H9 (cell line): ENCODE results near the gene PCBP2. TPM values are rescaled to one million over a fixed set of nuclear protein-coding genes. Genes with fewer than 3 reads are reported as not detected.
A peak's percentile ranks its signal among the peaks of the same experiment; 100 is the strongest.

Experiments
- DNase-seq: peaks from one replicate; pipeline ENCODE4 v3.0.0-alpha.2; 2017
- H2AFZ ChIP-seq: one replicate; pipeline ENCODE4 v1.6.1; 2013; ENCODE audit warnings: mild to moderate bottlenecking, low read length, control low read depth, moderate library complexity
- H2AK5ac ChIP-seq: 2 replicates; pipeline ENCODE4 v1.6.1; 2013; ENCODE audit warnings: low read length, control low read depth, mixed read lengths; ENCODE audit not compliant: insufficient read length
- H2BK120ac ChIP-seq: one replicate; pipeline ENCODE4 v1.6.1; 2013; ENCODE audit warnings: low read depth, mild to moderate bottlenecking, low read length, control low read depth, inconsistent platforms; ENCODE audit not compliant: poor library complexity, severe bottlenecking
- H2BK12ac ChIP-seq: 2 replicates; pipeline ENCODE4 v1.6.1; 2013; ENCODE audit warnings: low read length, control low read depth, mixed read lengths, low read depth; ENCODE audit not compliant: insufficient read length
- H2BK15ac ChIP-seq: 2 replicates; pipeline ENCODE4 v1.6.1; 2013; ENCODE audit warnings: low read depth, low read length, control low read depth
- H2BK20ac ChIP-seq: one replicate; pipeline ENCODE4 v1.6.1; 2013; ENCODE audit warnings: low read depth, mild to moderate bottlenecking, low read length, control low read depth, inconsistent platforms; ENCODE audit not compliant: poor library complexity, severe bottlenecking
- H2BK5ac ChIP-seq: 2 replicates; pipeline ENCODE4 v1.6.1; 2013; ENCODE audit warnings: low read length, control low read depth, mixed read lengths; ENCODE audit not compliant: insufficient read length
- H3K14ac ChIP-seq: 2 replicates; pipeline ENCODE4 v1.6.1; 2013; ENCODE audit warnings: low read length, control low read depth; ENCODE audit not compliant: insufficient read depth
- H3K18ac ChIP-seq: 2 replicates; pipeline ENCODE4 v1.6.1; 2013; ENCODE audit warnings: low read depth, mild to moderate bottlenecking, mixed read lengths, low read length, control low read depth; ENCODE audit not compliant: insufficient read length
- H3K23ac ChIP-seq: 2 replicates; pipeline ENCODE4 v1.6.1; 2013; ENCODE audit warnings: low read length, control low read depth, mixed read lengths, low read depth; ENCODE audit not compliant: insufficient read length
- H3K23me2 ChIP-seq: 2 replicates; pipeline ENCODE4 v1.6.1; 2013; ENCODE audit warnings: low read depth, mild to moderate bottlenecking, mixed read lengths, low read length, control low read depth; ENCODE audit not compliant: insufficient read length, poor library complexity, severe bottlenecking
- H3K27ac ChIP-seq: 2 replicates; pipeline ENCODE4 v1.5.1; 2013; ENCODE audit warnings: low read length, control low read depth, mixed read lengths, low read depth; ENCODE audit not compliant: insufficient read length
- H3K27me3 ChIP-seq: 2 replicates; pipeline ENCODE4 v1.6.1; 2013; ENCODE audit warnings: low read length, control low read depth, inconsistent platforms; ENCODE audit not compliant: insufficient read depth
- H3K4ac ChIP-seq: 2 replicates; pipeline ENCODE4 v1.6.1; 2013; ENCODE audit warnings: low read depth, mild to moderate bottlenecking, control low read depth, inconsistent platforms, low read length, moderate library complexity
- H3K4me1 ChIP-seq: 2 replicates; pipeline ENCODE4 v1.6.1; 2013; ENCODE audit warnings: low read length, control low read depth, inconsistent platforms; ENCODE audit not compliant: insufficient read depth
- H3K4me2 ChIP-seq: 2 replicates; pipeline ENCODE4 v1.6.1; 2013; ENCODE audit warnings: low read length, control low read depth, mixed read lengths; ENCODE audit not compliant: insufficient read length, insufficient read depth
- H3K56ac ChIP-seq: 2 replicates; pipeline ENCODE4 v1.6.1; 2013; ENCODE audit warnings: low read depth, mild to moderate bottlenecking, mixed read lengths, low read length, control low read depth; ENCODE audit not compliant: insufficient read length
- H3K79me1 ChIP-seq: 2 replicates; pipeline ENCODE4 v1.6.1; 2013; ENCODE audit warnings: low read depth, mild to moderate bottlenecking, moderate library complexity, low read length, control low read depth, inconsistent platforms; ENCODE audit not compliant: insufficient read depth, poor library complexity, severe bottlenecking
- H3K79me2 ChIP-seq: 2 replicates; pipeline ENCODE4 v1.6.1; 2013; ENCODE audit warnings: low read length, control low read depth, inconsistent platforms; ENCODE audit not compliant: insufficient read depth
- H3K9ac ChIP-seq: 2 replicates; pipeline ENCODE4 v1.6.1; 2013; ENCODE audit warnings: low read length, control low read depth, mixed read lengths; ENCODE audit not compliant: insufficient read length; ENCODE audit errors: extremely low read depth
- H3K9me3 ChIP-seq: one replicate; pipeline ENCODE4 v1.6.1; 2013; ENCODE audit warnings: low read depth, low read length, inconsistent platforms; ENCODE audit not compliant: control insufficient read depth
- H3T11ph ChIP-seq: one replicate; pipeline ENCODE4 v1.6.1; 2013; ENCODE audit warnings: mild to moderate bottlenecking, low read length, control low read depth, inconsistent platforms
- H4K20me1 ChIP-seq: one replicate; pipeline ENCODE4 v1.6.1; 2013; ENCODE audit not compliant: control insufficient read depth, insufficient read length, insufficient read depth
- H4K5ac ChIP-seq: 2 replicates; pipeline ENCODE4 v1.6.1; 2013; ENCODE audit warnings: low read depth, mild to moderate bottlenecking, mixed read lengths, low read length, control low read depth; ENCODE audit not compliant: insufficient read length
- H4K8ac ChIP-seq: replicated peaks from 2 replicates; pipeline ENCODE4 v1.6.1; 2013; ENCODE audit warnings: low read length, control low read depth, mixed read lengths, low read depth; ENCODE audit not compliant: insufficient read length
- H4K91ac ChIP-seq: 2 replicates; pipeline ENCODE4 v1.6.1; 2013; ENCODE audit warnings: low read depth, mild to moderate bottlenecking, moderate library complexity, mixed read lengths, low read length, control low read depth; ENCODE audit not compliant: insufficient read length
- H3K27ac Mint-ChIP-seq, 3 experiments: 2 replicates in 2 of 3; 3 replicates in 1 of 3; pipeline ENCODE4 v1.8.0; 2020 to 2021; ENCODE audit warnings: mixed read lengths in 3 of 3, mild to moderate bottlenecking in 1 of 3, moderate library complexity in 1 of 3
- H3K27me3 Mint-ChIP-seq: 2 replicates; pipeline ENCODE4 v1.8.0; 2021; ENCODE audit warnings: low read depth, mild to moderate bottlenecking, moderate library complexity, mixed read lengths
- H3K36me3 Mint-ChIP-seq, 3 experiments: 2 replicates in 2 of 3; 3 replicates in 1 of 3; pipeline ENCODE4 v1.8.0; 2020 to 2021; ENCODE audit warnings: low read depth in 3 of 3, mixed read lengths in 3 of 3; ENCODE audit not compliant: insufficient read depth in 1 of 3
- H3K4me1 Mint-ChIP-seq, 2 experiments: 2 replicates each; pipeline ENCODE4 v1.8.0; 2020; ENCODE audit warnings: mixed read lengths in 2 of 2
- H3K4me3 Mint-ChIP-seq, 2 experiments: 2 replicates in 1 of 2; 3 replicates in 1 of 2; pipeline ENCODE4 v1.8.0; 2020 to 2021; ENCODE audit warnings: mild to moderate bottlenecking in 2 of 2, mixed read lengths in 2 of 2, moderate library complexity in 1 of 2
- H3K9me3 Mint-ChIP-seq, 2 experiments: 2 replicates in 1 of 2; 3 replicates in 1 of 2; pipeline ENCODE4 v1.8.0; 2020; ENCODE audit warnings: mild to moderate bottlenecking in 2 of 2, mixed read lengths in 2 of 2, moderate library complexity in 1 of 2
- CTCF ChIP-seq: fragments of 200-600 bp; sonication (generic); conservative IDR thresholded peaks from 3 replicates; pipeline ENCODE4 v1.8.0; 2021; ENCODE audit warnings: antibody characterized with exemption, mild to moderate bottlenecking
- WGBS: extraction: QIAGEN DNeasy Blood & Tissue Kit; methylation state at CpG from one replicate; pipeline ENCODE4 v1.1.7; 2013; ENCODE audit warnings: missing lambda C conversion rate, low lambda C conversion rate, mixed read lengths; ENCODE audit not compliant: insufficient read length; ENCODE audit errors: extremely low coverage; 5-methylcytosine and 5-hydroxymethylcytosine counted together
- total RNA-seq: library from RNA; stranded (reverse); gene quantifications from 2 replicates; pipeline ENCODE4 v1.2.1, GENCODE V29; 2021

PCBP2 gene
- total RNA-seq, 1 experiment from 2014 or later, result 1,207 TPM

- no peaks in the 10 kb centered on the region for H3K27me3 Mint-ChIP-seq
- Histone ChIP-seq H4K20me1 (no peaks in the 10 kb centered on the region), H3K79me1 (peaks cover 22% of the 10 kb centered on the region), H3K14ac (no peak overlapping the region), H2BK20ac (no peak overlapping the region), H3K18ac (no peak overlapping the region), H3K79me2 (peaks cover 11% of the 10 kb centered on the region), H3K27ac (no peak overlapping the region), H3K56ac (no peak overlapping the region), H3K23me2 (no peaks in the 10 kb centered on the region), H2BK15ac (no peak overlapping the region), H3K9ac (no peak overlapping the region), H4K91ac (no peak overlapping the region), H2AFZ (no peak overlapping the region), H2BK12ac (no peak overlapping the region), H3K27me3 (no peaks in the 10 kb centered on the region), H3K4ac (no peak overlapping the region), H3K23ac (no peak overlapping the region), H2BK5ac (no peak overlapping the region), H3K4me2 (no peak overlapping the region), H3K4me1 (no peaks in the 10 kb centered on the region), H3K9me3 (no peaks in the 10 kb centered on the region), H2BK120ac (no peak overlapping the region), H4K8ac (no peak overlapping the region), H3T11ph (no peak overlapping the region), H2AK5ac (no peak overlapping the region), H4K5ac (no peak overlapping the region)
- WGBS, result no CpG with 5 or more reads among the region's 4 CpGs
- no peak overlapping the region; a peak in 1 of 5 replicates for H3K4me3 Mint-ChIP-seq
- no peaks in the 10 kb centered on the region; a peak in 1 of 5 replicates for H3K9me3 Mint-ChIP-seq
- H3K27ac Mint-ChIP-seq, result 0 out of 7 replicates have a peak overlapping the region, but pooled peaks of 1 of the 3 experiments have one; percentile 14
- DNase-seq, result no peak
- H3K4me1 Mint-ChIP-seq, result peaks cover 52 to 68% of the 10 kb centered on the region in 2 experiments
- peaks cover 79 to 96% (median 94%) of the 10 kb centered on the region in 3 experiments for H3K36me3 Mint-ChIP-seq
- TF ChIP-seq CTCF, result no peak
Observed at GRCh38 chr12:53459097-53459496, 7.2 kb downstream of the PCBP2 start.
